Uterus (tissue), 2 donors: ENCODE data around the gene PRR20G.

Experiments used
- POLR2A ChIP-seq, 2 donors: fragments of 450-650 bp; IDR thresholded peaks; one replicate each; pipeline ENCODE4 v1.6.1; 2016; ENCODE audit warnings: antibody characterized with exemption in 2 of 2, mild to moderate bottlenecking in 1 of 2, moderate library complexity in 1 of 2
- TF ChIP-seq, protein P1 (sequence below), 4 experiments: fragments of 200-600 bp in 2 of 4; fragments of 450-650 bp in 2 of 4; sonication (generic) in 2 of 4; IDR thresholded peaks; one replicate each; pipeline ENCODE4 v1.5.1; 2016 to 2019; ENCODE audit warnings: antibody characterized with exemption in 4 of 4, mild to moderate bottlenecking in 2 of 4, moderate library complexity in 1 of 4

DNA sequence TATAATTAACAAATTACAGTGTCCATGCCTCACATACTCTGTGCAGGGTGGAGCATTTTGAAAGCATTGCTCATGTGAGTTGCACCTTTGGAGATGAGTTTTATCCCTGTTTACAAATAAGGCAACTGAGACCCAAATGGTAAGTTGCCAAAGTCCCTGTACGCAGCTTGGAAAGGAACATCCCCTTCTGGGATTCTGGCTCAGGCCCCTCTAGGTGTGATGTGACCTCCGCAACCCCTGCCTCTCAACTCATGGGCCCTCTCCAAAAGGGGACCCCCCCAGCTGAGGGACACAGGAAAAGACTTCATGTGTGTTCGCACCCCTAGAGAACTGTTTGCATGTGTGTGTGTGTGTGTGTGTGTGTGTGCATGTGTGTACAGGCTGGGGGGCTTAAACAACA, 25.3 kb downstream of the PRR20G start:
- no peak for TF ChIP-seq POLR2A (IDR thresholded peaks at IDR 0.05)
- TF ChIP-seq, protein P1, sequence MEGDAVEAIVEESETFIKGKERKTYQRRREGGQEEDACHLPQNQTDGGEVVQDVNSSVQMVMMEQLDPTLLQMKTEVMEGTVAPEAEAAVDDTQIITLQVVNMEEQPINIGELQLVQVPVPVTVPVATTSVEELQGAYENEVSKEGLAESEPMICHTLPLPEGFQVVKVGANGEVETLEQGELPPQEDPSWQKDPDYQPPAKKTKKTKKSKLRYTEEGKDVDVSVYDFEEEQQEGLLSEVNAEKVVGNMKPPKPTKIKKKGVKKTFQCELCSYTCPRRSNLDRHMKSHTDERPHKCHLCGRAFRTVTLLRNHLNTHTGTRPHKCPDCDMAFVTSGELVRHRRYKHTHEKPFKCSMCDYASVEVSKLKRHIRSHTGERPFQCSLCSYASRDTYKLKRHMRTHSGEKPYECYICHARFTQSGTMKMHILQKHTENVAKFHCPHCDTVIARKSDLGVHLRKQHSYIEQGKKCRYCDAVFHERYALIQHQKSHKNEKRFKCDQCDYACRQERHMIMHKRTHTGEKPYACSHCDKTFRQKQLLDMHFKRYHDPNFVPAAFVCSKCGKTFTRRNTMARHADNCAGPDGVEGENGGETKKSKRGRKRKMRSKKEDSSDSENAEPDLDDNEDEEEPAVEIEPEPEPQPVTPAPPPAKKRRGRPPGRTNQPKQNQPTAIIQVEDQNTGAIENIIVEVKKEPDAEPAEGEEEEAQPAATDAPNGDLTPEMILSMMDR (IDR thresholded peaks at IDR 0.05) = no peak
